Measurements from ENCODE around the gene RAPSN. TPM values are rescaled to one million over a fixed set of nuclear protein-coding genes. Genes with fewer than 3 reads are reported as not detected.
A peak's percentile ranks its signal among the peaks of the same experiment; 100 is the strongest.

RAPSN gene
- total RNA-seq, 4 donors from 2014 or later: 0.42 to 1.4 (median 0.70) TPM

GRCh38 chr11:47399860-47400767 is 48.8 kb downstream of the RAPSN start:
- Histone ChIP-seq H3K27ac (replicated peaks in 1 of 4) (peak overlapping the region; percentile 65 to 79 (median 77)), H3K36me3 (no peaks in the 10 kb centered on the region), H3K27me3 (no peaks in the 10 kb centered on the region), H3K4me1 (peaks cover 13 to 28% (median 24%) of the 10 kb centered on the region in 4 donors), H3K9me3 (no peaks in the 10 kb centered on the region), H3K4me3 (peak overlapping the region; percentile 58 to 70 (median 62))
- intact Hi-C loops (cut with DNase I): no loop called here
- TF ChIP-seq POLR2A (IDR thresholded peaks at IDR 0.05; ENCODE audit: low read depth) (no peak), POLR2AphosphoS5 (IDR thresholded peaks at IDR 0.05) (peak; percentile 17 to 63), EP300 (IDR thresholded peaks at IDR 0.05) (no peak)
- DNase-seq (ENCODE audit: extremely low spot score): no peak
- WGBS: 23% methylated on average over 10 of the region's 47 CpGs

GRCh38 chr11:47398551-47398950 is 50.4 kb downstream of the RAPSN start:
- H3K27me3 ChIP-seq: no peaks in the 10 kb centered on the region
- TF ChIP-seq POLR2A (IDR thresholded peaks at IDR 0.05; ENCODE audit: low read depth) (no peak), POLR2AphosphoS5 (IDR thresholded peaks at IDR 0.05) (no peak), CTCF (IDR thresholded peaks at IDR 0.05) (no peak), EP300 (IDR thresholded peaks at IDR 0.05) (no peak)
- WGBS: 100% methylated on average over 1 of the region's 1 CpG

GRCh38 chr11:47398011-47398410 is 50.9 kb downstream of the RAPSN start:
- 92% methylated on average over 2 of the region's 3 CpGs for WGBS
- H3K4me1 ChIP-seq: peaks cover 21 to 46% (median 33%) of the 10 kb centered on the region in 4 donors
- H3K36me3 ChIP-seq: no peaks in the 10 kb centered on the region
- no peak overlapping the region for H3K4me3 ChIP-seq
- DNase-seq (ENCODE audit: extremely low spot score): no peak
- H3K27ac ChIP-seq (replicated peaks in 1 of 4): no peak overlapping the region
- TF ChIP-seq CTCF (IDR thresholded peaks at IDR 0.05): no peak
- no peak for TF ChIP-seq POLR2A (IDR thresholded peaks at IDR 0.05; ENCODE audit: low read depth)
- TF ChIP-seq POLR2AphosphoS5 (IDR thresholded peaks at IDR 0.05): no peak
- TF ChIP-seq EP300 (IDR thresholded peaks at IDR 0.05): no peak
- intact Hi-C loops (cut with DNase I): no loop called here
- H3K27me3 ChIP-seq: no peaks in the 10 kb centered on the region
- no peaks in the 10 kb centered on the region for H3K9me3 ChIP-seq

More at GRCh38 chr11:47398551-47398950, 50.4 kb downstream of the RAPSN start:
- H3K9me3 ChIP-seq: no peaks in the 10 kb centered on the region
- H3K4me3 ChIP-seq: no peak overlapping the region
- H3K36me3 ChIP-seq: no peaks in the 10 kb centered on the region
- H3K4me1 ChIP-seq: peaks cover 21 to 40% (median 31%) of the 10 kb centered on the region in 4 donors
- no peak for DNase-seq (ENCODE audit: extremely low spot score)
- intact Hi-C loops (cut with DNase I): no loop called here
- H3K27ac ChIP-seq (replicated peaks in 1 of 4): no peak overlapping the region

GRCh38 chr11:47396049-47396320 is 53.0 kb downstream of the RAPSN start:
- Histone ChIP-seq H3K4me3 (no peak overlapping the region), H3K36me3 (no peaks in the 10 kb centered on the region), H3K9me3 (no peaks in the 10 kb centered on the region), H3K27ac (replicated peaks in 1 of 4) (peak overlapping the region; percentile 63 to 81 (median 78)), H3K4me1 (peaks cover 18 to 44% (median 31%) of the 10 kb centered on the region in 4 donors), H3K27me3 (no peaks in the 10 kb centered on the region)
- 97% methylated on average over 3 of the region's 3 CpGs for WGBS
- intact Hi-C loops (cut with DNase I): no loop called here
- DNase-seq (ENCODE audit: extremely low spot score): no peak
- TF ChIP-seq CTCF (IDR thresholded peaks at IDR 0.05): no peak

- Histone ChIP-seq H3K4me3 (peak overlapping the region in 3 of 4 donors; percentile 7 to 31 (median 20)), H3K27me3 (no peaks in the 10 kb centered on the region), H3K9me3 (no peaks in the 10 kb centered on the region), H3K27ac (replicated peaks in 1 of 4) (peak overlapping the region; percentile 63 to 81 (median 78)), H3K36me3 (no peaks in the 10 kb centered on the region), H3K4me1 (peaks cover 13 to 39% (median 25%) of the 10 kb centered on the region in 4 donors)
- no peak for TF ChIP-seq POLR2AphosphoS5 (IDR thresholded peaks at IDR 0.05)
- TF ChIP-seq CTCF (IDR thresholded peaks at IDR 0.05): no peak
- no peak for TF ChIP-seq POLR2A (IDR thresholded peaks at IDR 0.05; ENCODE audit: low read depth)
- no peak for DNase-seq (ENCODE audit: extremely low spot score)
- intact Hi-C loops (cut with DNase I): no loop called here
- WGBS: 81% methylated on average over 20 of the region's 25 CpGs
Observed at GRCh38 chr11:47395223-47396048, 53.5 kb downstream of the RAPSN start.

Data from esophagus muscularis mucosa (tissue), 4 donors.